GM06990 (cell line): ENCODE measurements around the gene MLPH.

Source experiments
- DNase-seq: peaks from one replicate; pipeline ENCODE4 v3.0.0-alpha.2; 2011; ENCODE audit not compliant: insufficient read length; ENCODE audit errors: extremely low read depth
- H3K27me3 ChIP-seq: replicated peaks from 2 replicates; pipeline ENCODE4 v1.6.0; 2011; ENCODE audit warnings: low read length; ENCODE audit not compliant: control insufficient read depth, insufficient read depth
- H3K36me3 ChIP-seq: 2 replicates; pipeline ENCODE4 v1.5.1; 2011; ENCODE audit warnings: low read length; ENCODE audit not compliant: control insufficient read depth, insufficient read depth
- H3K4me3 ChIP-seq: replicated peaks from 2 replicates; pipeline ENCODE4 v1.5.1; 2011; ENCODE audit warnings: low read depth, mild to moderate bottlenecking, control low read depth, low read length
- CTCF ChIP-seq: IDR thresholded peaks from 2 replicates; pipeline ENCODE4 v1.5.1; 2011; ENCODE audit warnings: low read length, control low read depth, mild to moderate bottlenecking, inconsistent platforms; ENCODE audit not compliant: insufficient read depth, poor library complexity, severe bottlenecking

MLPH gene

GRCh38 chr2:237510502-237511217 is 23.6 kb downstream of the MLPH start:
- H3K4me3 ChIP-seq: no peak overlapping the region
- peaks cover 1% of the 10 kb centered on the region for H3K27me3 ChIP-seq
- no peak for DNase-seq
- no peaks in the 10 kb centered on the region for H3K36me3 ChIP-seq
- no peak for TF ChIP-seq CTCF

- TF ChIP-seq CTCF: no peak
- Histone ChIP-seq H3K36me3 (no peaks in the 10 kb centered on the region), H3K4me3 (no peak overlapping the region), H3K27me3 (peaks cover 1% of the 10 kb centered on the region)
- no peak for DNase-seq
These were observed 24.4 kb downstream of the MLPH start for GRCh38 chr2:237511433-237511832.

- Histone ChIP-seq H3K4me3 (no peak overlapping the region), H3K36me3 (no peaks in the 10 kb centered on the region), H3K27me3 (peaks cover 1% of the 10 kb centered on the region)
- TF ChIP-seq CTCF: no peak
- DNase-seq: no peak
These were observed 24.9 kb downstream of the MLPH start for GRCh38 chr2:237511885-237512405.

GRCh38 chr2:237512774-237513466 is 25.9 kb downstream of the MLPH start:
- peak; percentile 40 for DNase-seq
- no peaks in the 10 kb centered on the region for H3K36me3 ChIP-seq
- peaks cover 1% of the 10 kb centered on the region for H3K27me3 ChIP-seq
- no peak overlapping the region for H3K4me3 ChIP-seq
- TF ChIP-seq CTCF: peak; percentile 93

GRCh38 chr2:237513693-237514092 is 26.6 kb downstream of the MLPH start:
- no peak for TF ChIP-seq CTCF
- Histone ChIP-seq H3K27me3 (peaks cover 1% of the 10 kb centered on the region), H3K36me3 (no peaks in the 10 kb centered on the region), H3K4me3 (no peak overlapping the region)
- no peak for DNase-seq
